CD4-positive, alpha-beta T cell treated with Interleukin-10 for 1 hour (primary cell): ENCODE measurements around the gene ZBTB44.
A peak's percentile ranks its signal among the peaks of the same experiment; 100 is the strongest.
"Not testable (repeated sequence)": the region's sequence is repeated elsewhere in the genome, so short reads cannot be mapped to it uniquely, and the experiment has no call there.

Experiments
- DNase-seq: peaks from one replicate; pipeline ENCODE4 v3.0.0-alpha.2; 2020

Gene ZBTB44

GRCh38 chr11:130245375-130245774, 69.3 kb downstream of the ZBTB44 start:
- DNase-seq = not testable (repeated sequence)

DNA sequence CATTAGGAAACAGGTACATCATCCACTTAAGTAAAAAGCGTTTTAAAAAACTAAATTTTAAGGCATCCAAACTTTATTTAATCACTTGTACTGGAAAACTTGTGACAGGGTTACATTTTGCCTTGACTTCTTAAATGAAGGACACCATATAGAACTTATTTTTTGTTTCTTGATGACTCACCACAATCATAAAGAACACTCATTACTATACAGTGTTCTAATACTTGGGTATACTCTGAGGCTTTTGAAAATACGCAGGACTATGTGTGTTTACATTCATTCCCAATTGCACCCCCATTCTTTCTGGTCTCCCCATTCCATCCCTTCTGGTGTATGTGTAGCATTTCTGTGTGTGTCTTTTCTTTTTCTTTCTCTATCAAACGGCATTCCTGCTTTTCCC, 69.9 kb downstream of the ZBTB44 start:
- DNase-seq = no peak

DNA sequence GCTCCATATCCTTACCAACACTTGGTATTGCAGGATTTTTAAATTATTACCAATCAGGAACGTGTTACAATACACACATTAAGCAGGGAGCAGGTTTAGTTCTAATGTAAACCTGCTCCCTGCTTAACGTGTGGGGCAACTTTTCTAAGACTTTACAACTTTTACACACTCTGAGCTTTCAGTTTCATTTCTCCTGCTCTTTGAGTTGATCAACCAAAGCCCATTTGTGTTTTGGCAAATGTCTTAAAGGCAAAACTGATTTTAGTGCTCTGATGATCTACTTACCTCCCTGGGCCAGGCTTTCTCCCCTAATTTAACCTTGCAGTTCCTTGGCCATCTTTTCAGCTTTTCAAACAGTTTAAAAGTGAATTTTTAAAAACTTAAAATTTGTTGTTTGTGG, 70.9 kb downstream of the ZBTB44 start:
- DNase-seq = peak; percentile 2

DNA sequence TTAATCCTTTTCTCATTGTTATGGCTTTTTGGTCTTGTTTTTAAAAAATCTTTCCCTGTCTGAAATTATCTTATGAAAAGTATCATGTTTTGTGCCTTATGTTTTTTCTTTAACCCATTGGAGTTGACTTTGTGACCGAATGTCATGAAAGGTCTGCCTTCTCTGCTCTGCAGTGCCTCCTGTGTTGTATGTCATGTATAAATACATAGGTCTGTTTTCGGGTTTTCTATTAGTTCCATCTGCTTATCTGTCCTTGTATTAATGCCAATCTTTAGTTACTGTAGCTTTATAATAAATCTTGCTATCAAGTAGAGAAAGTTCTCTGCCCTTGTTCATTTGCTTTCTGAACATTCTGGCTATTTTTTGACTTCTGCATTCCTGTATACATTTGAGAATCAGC, 73.0 kb downstream of the ZBTB44 start:
- no peak for DNase-seq

DNA sequence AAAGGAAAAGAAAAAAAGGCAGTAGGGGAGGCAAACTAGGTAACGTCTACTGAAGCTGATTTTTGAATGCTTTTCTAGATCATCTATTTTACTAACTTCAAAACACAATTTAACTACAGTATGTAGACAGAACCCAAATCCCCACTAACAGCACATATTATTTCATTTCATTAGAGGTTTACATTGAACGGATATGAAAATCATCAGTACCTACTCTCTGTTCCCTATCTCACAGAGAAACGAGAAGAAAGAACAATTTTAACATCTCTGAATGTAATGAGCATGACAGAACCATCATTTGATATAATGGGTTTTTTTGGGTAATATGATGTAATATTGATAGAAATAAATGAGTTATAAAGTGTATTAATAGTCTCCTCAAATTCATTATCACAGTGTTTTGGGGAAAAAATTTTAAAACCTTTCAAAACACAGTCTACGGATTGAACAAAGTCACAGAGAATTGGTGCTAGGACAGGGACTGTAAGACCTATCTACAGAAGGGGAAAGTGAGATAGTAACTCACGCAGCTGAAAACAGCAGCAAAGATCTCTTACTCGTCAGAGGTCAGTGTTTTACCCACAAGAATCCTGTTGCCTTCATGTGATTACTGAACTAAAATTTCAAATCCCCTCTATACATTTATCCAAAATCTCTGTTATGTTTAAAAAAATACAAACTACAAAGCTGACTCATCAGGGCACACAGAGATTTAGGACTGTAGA, 77.3 kb downstream of the ZBTB44 start:
- DNase-seq = no peak

DNA sequence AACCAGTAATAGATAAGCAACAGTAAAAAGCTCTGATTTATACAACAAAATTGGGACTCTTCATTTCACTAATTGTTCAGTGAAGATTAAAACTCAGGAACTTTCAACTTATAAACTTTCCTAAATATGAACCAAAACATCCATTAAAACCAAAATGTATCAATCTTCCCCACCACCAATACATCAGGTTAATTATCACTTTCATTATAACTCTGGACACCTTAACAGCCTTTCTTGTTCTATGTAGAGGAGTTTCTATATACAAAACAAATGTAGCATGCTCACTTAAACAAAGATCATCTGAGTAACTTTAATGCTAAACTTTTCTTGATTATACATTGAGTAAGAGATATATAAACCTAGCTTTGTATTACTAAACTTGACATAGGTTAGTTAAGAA, 80.4 kb downstream of the ZBTB44 start:
- DNase-seq = no peak

GRCh38 chr11:130233888-130234287, 80.8 kb downstream of the ZBTB44 start:
- DNase-seq = not testable (repeated sequence)

DNA sequence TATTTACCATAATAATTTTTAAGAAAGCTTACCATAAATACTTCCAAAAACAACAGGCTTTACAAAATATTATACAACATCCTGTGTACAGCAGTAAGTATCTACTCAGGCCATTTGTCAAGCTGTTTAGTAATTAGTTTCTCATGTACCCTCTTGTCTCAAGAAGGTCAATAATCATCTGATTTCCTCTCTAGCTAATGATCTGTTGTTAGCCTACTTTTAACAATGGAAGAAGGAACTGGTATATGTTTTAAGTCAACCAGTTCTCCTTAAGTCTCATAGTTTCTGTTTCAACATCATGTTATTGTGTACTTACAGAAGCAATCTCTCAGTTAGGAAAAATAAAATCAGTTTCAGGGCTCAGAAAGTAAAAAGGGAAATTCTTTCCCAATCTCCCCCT, 81.2 kb downstream of the ZBTB44 start:
- not testable (repeated sequence) for DNase-seq

DNA sequence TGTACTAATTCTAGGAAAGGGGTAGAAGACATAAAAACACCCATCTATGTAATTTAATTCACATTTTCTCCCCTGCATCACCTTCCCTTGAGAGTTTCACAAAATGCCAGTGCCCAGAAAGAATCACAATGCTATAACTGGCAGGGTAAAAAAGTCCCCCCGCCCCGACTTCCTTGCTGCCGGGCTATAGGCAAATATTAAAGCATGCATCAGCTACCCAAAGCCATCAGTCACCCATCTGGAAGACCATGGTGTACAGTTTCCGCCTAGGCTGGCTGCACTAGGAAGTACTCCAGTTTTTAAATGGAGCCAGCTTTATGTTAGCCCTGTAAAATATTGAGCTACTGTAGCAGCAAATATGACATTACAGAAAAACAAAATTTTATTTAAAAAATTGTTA, 87.3 kb downstream of the ZBTB44 start:
- no peak for DNase-seq

- no peak for DNase-seq
Measured at GRCh38 chr11:130223291-130223971, 91.3 kb downstream of the ZBTB44 start.

DNA sequence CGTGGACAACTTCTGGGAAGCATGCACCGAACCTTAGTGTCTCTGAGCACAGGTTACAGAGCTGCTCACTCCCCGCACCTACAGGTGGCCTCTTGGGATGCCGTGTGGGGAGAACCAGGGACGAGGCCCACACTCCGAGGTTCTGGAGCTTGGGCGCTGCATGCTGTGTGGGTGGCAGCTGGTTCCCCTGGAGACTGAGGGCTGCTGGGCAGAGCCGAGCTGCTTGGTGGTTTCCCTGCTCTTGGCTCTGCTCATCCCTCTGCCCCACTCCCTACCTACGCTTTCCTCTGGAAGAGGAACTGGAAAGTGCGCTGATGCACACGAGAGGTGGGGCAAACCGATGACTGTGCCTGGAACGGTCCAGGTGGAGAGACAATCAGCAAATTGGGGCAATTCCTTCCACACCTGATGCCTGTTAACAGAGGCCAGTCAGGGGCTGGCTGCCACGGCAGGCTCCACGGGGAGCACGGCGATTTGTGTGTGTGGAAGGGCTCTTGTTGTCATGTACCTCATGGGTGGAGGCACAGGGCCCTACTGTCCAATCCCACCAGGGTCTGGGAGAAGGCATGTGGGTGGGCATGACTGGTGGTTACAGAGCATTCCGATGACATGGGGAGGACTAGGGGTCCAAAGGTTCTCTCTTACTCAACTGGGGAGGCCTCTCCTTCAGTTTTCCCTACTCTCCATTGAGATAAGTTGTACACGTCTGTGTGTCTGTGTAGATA, 94.2 kb downstream of the ZBTB44 start:
- no peak for DNase-seq

DNA sequence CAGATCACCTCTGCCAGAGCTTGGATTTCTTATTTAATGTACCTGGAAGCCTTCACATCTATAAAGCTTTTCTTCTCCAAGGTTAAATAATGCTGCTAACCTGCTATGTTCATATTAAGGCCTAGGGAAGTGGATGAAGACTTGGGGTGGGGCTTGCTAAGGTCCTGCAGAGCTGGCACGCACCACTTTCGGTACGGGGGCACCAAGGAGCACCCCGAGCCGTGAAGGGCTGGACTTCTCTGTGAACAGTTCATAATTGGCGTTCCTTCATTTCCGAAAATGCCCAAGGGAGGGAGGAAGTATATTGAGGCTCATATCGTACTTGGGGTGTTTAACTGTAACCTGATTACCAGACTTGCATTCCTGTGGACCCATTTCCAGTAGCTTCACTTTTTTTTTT, 95.6 kb downstream of the ZBTB44 start:
- DNase-seq = no peak

- DNase-seq = no peak
Measured at GRCh38 chr11:130218501-130219070, 96.1 kb downstream of the ZBTB44 start.

- no peak for DNase-seq
Measured at GRCh38 chr11:130217133-130218031, 97.3 kb downstream of the ZBTB44 start.

- no peak for DNase-seq
Measured at GRCh38 chr11:130216591-130217132, 98.1 kb downstream of the ZBTB44 start.

GRCh38 chr11:130216221-130216550, 98.5 kb downstream of the ZBTB44 start:
- DNase-seq = no peak

DNA sequence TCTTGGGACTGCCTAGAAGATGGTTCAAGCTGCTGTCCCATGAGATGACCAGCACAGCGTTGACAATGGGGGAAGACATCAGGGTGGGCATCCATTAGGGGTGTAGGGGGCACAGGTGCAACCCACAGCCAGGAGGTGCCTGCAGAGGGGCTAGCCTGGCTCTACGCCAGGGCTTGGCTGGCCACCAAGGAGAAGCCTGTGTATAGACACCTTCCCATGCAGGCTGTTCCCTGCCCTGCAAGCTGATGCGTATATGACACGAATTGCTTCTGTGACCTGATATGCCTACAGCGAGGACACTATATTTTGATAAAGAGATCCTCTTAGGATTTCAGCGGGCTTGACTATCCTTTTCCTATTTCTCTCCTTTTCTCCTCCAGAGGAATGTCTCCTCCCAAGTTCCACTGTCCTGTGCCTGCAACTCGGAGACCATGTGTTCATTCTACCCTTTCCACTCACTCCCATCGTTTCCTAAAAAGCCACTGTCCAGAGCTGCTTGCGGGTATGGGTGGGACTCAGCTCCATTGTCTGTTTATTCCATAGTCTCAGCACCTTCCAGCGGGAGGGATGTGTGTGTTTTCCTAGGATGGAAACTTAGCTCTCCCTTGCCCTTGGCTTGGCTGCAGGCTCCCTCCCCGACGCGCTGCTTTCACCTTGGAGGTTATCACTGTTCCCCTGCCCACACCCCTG, 99.0 kb downstream of the ZBTB44 start:
- DNase-seq = no peak

- DNase-seq = no peak
Measured at GRCh38 chr11:130214861-130215530, 99.7 kb downstream of the ZBTB44 start.

GRCh38 chr11:130213979-130214281, 100.8 kb downstream of the ZBTB44 start:
- DNase-seq = no peak

DNA sequence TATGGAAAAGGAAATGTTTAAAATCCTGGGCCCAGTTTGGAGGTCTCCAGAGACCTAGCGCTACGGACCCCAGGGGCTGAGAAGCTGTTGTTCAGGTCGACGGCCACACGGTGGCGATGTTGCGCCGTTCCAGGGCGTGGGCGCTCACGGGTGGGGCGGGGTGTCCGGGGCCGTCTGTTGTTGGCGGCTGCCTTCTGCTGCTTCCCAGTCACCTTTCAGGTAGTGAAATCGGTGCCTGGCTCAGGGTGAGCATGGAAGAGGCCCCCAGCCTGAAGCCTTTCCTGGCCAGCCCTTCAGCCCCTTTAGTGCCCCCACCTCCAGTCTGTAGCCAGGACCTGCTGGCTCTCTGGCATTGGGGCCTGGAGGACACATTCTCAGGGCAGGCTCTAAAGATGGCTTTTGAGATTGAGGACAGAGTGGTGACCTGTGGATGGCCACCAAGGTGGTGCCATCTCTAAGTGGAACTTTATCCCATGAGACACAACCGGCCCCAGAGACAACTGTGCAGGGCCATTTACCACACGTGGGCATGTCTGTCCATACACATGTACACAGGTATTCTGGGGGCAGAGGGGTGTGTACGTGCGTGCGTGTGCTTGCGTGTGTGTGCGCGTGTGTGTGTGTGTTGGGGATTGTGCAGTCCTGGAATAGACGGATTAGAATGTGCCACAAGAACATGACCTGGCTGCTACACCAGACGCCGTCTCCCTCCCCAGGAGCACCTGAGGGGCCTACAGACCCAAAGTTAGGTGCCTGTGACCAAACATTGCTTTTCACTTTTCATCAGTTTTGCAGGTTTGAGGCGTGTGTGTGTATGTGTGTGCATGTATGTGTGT, 101.4 kb downstream of the ZBTB44 start:
- DNase-seq = peak; percentile 67
